ENCODE measurements around the gene CDH4.

GRCh38 chr20:61244213-61244612 is 7.8 kb upstream of the CDH4 start:
- TF ChIP-seq TAF1 (IDR thresholded peaks at IDR 0.05; ENCODE audit: control insufficient read depth, extremely low read depth, insufficient read depth, low read length, severe bottlenecking), result no peak
- no peak for TF ChIP-seq MYC (IDR thresholded peaks at IDR 0.05; ENCODE audit: low read depth, low read length)
- no peak for TF ChIP-seq MYC (CRISPR knock-in tag; IDR thresholded peaks at IDR 0.05; ENCODE audit: borderline replicate concordance, low read depth)
- no peak for TF ChIP-seq KDM2B (CRISPR knock-in tag; IDR thresholded peaks at IDR 0.05)
- TF ChIP-seq BCLAF1 (IDR thresholded peaks at IDR 0.05; ENCODE audit: borderline replicate concordance in 1 of 2, control insufficient read depth in 1 of 2, low read depth in 2 of 2, low read length in 1 of 2), result no peak
- no peak for TF ChIP-seq CTCF (IDR thresholded peaks at IDR 0.05 in 2 of 3, conservative IDR thresholded peaks at IDR 0.05 in 1 of 3; ENCODE audit: insufficient read depth in 2 of 3, low read depth in 1 of 3, low read length in 3 of 3)
- TF ChIP-seq KAT8 (IDR thresholded peaks at IDR 0.05; ENCODE audit: low read depth), result no peak
- no peak for TF ChIP-seq HDAC6 (IDR thresholded peaks at IDR 0.05; ENCODE audit: low read depth, low read length)
- no peak for TF ChIP-seq KLF1 (tag; IDR thresholded peaks at IDR 0.05)
